ENCODE measurements around the gene WDR62.
"Not testable (repeated sequence)": the region's sequence is repeated elsewhere in the genome, so short reads cannot be mapped to it uniquely, and the experiment has no call there.

Gene WDR62

DNA sequence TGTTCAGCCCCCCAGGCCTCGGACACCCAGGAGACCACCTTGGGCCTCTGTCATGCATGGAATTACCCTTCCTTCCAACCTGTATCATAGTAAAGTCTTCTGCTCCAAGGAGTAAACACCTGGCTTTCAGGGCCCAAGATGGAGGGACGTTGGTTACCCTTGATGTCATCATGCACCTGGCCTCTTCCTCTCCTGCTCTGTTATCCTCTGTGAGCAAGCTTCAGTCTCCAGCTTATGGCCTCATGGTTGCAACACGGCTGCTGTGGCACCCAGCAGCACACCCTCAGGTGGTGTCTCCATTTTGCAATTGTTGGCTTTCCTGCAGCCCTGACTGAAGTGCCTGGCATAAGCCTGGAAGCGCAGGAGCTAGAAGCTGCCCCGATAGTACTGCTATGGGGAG is 52.3 kb downstream of the WDR62 start:
- no peak for DNase-seq (ENCODE audit: low read depth in 3 of 3, low spot score in 1 of 3)

DNA sequence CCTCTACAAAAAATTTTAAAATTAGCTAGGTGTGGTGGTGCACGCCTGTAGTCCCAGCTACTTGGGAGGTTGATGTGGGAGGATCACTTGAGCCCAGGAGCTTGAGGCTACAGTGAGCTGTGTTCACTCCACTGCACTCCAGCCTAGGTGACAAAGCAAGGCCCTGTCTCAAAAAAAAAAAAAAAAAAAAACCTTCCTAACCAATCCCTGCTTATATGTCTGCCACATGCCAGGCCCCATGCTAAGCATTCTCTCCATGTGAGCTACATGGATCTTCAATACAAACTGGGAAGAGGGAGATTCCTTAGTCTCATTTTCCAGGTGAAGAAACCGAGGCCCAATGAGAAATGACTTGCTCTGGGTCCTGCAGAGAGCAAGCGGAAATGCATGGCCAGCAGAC is 54.0 kb downstream of the WDR62 start:
- no peak for DNase-seq (ENCODE audit: low read depth in 3 of 3, low spot score in 1 of 3)

DNA sequence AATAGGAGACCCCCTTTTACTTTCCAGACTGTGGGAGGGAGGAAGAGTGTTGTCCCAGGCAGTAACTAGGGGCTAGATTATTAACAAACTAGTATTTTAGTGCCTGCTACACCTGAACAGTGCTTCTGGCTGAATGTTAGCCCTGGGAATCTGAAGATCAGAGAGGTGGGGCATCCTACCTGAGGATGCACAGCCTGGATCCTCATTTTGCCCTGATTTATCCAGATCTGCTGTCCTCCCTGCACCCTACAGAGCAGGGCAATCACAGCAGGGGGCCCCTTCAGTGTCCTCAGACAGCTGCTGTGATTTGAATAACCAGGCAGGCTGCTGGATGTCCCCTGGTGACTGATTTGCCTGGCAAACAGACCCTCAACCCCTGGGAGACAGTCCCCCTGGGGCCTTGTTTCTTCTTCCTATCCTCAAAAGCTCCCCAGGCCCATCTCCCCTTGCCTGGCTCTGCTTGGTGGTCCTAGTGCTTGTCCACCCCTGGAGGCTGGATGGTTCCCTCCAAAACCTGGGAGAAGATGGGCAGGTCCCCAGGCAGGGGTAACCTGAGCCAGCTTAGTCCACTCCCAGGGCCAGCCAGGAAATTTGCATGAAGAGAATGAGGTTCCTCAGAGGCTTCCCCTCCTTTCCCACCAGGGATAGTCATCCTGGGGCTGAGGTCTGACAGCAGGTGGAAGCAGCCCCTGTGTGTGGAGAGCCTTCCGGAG is 55.9 kb downstream of the WDR62 start, which contains the start of gene OVOL3:
Gene OVOL3, plus strand, starts transcription at position 657 of the 713 bp plus-strand sequence. CDS start 60 bp downstream, outside the sequence.
- DNase-seq (ENCODE audit: low read depth in 3 of 3, low spot score in 1 of 3), result no peak

DNA sequence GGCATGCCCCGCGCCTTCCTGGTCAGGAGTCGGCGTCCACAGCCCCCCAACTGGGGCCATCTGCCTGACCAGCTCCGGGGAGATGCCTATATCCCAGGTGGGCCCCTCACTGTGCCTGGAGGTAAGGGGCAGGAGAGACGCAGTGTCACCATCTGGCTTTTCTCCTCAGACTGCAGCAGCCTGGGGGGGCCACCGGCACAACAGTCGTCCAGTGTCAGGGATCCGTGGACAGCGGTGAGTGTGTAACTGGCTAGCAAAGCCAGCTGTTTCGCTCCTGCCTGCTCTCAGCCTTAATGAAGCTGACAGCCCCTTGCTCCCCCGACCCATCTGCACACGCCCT is 56.5 kb downstream of the WDR62 start:
- no peak for DNase-seq (ENCODE audit: low read depth in 3 of 3, low spot score in 1 of 3)

DNA sequence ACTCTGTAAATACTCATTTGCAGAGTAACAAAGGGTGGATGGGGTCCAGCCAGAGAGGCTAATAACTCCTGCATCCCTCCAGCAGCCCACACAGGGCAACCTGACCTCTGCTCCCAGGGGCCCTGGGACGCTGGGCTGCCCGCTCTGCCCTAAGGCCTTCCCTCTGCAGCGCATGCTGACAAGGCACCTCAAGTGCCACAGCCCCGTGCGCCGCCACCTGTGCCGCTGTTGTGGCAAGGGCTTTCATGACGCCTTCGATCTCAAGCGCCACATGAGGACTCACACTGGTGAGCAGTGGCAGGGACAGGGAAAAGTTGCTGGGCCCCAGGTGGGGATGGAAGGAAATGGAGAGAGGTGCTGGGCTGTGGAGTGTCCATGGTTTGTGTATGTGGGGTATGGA is 58.0 kb downstream of the WDR62 start:
- DNase-seq (ENCODE audit: low read depth in 3 of 3, low spot score in 1 of 3), result no peak

DNA sequence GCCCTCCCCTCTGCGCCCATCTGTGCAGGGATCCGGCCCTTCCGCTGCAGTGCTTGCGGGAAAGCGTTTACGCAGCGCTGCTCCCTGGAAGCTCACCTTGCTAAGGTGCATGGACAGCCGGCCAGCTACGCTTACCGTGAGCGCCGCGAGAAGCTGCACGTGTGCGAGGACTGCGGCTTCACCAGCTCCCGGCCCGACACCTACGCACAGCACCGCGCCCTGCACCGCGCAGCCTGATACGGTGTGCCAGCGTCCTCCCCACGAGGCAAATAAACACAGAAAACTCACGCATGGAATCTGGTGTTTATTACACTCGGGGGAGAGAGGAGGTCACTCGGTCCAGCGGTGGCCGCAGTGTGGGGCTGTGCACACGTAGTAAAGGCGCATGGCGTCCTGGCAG is 58.7 kb downstream of the WDR62 start:
- DNase-seq (ENCODE audit: low read depth in 3 of 3, low spot score in 1 of 3), result no peak

DNA sequence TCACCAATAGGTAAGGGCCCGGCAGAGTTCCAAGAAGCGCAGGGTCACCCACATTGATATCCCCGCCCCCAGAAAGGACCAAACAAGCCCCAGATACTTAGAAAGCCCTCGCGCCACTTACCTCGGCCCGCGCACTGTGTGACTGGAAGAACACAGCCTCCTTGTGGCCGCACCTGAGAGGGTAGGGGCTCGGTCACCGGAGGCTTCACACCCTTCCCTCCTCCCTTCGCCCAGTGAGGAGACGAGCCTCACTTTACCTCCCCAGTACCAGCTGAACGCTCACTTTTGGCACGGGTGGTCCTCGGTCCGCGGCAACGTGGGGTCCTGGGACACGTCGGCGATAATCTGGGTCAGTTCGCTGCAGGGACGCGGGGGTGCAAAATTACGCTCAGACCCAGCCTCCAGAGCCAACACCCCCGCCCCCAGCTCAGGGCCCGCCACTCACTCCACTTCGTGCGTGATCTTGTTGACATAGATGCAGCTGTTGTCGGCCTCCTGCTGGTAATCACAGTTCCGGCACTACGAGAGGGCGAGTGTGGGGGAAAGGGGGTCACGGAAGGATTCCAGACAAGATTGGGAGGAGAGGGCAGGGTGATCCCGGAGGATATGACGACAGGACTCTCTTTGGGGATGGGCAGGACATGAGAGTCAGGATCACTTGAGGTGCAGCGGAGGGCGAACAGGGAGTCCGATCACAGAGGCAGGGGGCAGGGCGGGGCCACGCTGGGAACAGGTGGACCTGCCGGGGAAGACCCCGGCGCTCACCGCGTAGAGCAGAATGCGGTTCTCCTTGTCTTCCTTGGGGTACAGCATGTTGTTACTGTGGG is 59.4 kb downstream of the WDR62 start:
- DNase-seq (ENCODE audit: low read depth in 3 of 3, low spot score in 1 of 3), result no peak

DNA sequence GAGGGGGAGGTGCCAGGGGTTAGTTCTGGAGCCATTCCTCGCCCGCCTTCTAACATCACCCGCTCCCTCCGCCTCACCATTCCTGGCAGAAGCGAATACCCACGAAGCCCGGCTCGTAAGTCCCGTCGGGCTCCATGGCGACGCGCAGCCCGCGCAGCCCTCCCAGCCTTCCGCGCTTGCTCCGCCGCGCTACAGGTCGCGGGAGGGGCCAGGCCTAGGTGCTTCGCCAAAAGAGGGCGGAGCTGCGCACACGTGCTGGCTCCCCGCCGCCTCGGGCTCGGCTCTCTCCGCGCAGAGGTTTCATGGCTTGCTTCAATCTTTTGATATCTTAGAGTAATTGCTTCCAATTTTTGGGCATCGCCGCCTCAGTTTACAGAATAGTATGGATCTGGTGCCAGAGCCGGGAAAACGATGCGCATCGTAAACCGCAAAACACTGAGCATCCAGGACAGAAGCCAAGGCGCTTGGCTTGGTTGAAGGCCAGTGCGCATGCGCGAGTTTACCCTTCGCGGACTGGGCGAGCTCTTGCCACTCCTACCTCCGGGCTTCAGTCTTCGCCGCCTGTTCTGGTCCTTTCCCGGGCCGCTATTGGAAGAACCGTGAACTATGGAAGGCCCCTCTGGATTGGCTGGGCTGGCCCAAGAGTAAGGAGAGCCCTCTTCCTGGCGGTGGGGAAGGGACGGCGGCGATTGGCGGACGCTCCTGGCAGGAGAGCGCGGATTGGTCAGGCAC is 60.2 kb downstream of the WDR62 start, which contains the start of gene POLR2I:
Gene POLR2I, minus strand, starts transcription at position 155 of the 732 bp plus-strand sequence. Its CDS starts 19 bp downstream, at position 136.
- peak; percentile 96 to 99 (median 98) for DNase-seq (ENCODE audit: low read depth in 3 of 3, low spot score in 1 of 3)

DNA sequence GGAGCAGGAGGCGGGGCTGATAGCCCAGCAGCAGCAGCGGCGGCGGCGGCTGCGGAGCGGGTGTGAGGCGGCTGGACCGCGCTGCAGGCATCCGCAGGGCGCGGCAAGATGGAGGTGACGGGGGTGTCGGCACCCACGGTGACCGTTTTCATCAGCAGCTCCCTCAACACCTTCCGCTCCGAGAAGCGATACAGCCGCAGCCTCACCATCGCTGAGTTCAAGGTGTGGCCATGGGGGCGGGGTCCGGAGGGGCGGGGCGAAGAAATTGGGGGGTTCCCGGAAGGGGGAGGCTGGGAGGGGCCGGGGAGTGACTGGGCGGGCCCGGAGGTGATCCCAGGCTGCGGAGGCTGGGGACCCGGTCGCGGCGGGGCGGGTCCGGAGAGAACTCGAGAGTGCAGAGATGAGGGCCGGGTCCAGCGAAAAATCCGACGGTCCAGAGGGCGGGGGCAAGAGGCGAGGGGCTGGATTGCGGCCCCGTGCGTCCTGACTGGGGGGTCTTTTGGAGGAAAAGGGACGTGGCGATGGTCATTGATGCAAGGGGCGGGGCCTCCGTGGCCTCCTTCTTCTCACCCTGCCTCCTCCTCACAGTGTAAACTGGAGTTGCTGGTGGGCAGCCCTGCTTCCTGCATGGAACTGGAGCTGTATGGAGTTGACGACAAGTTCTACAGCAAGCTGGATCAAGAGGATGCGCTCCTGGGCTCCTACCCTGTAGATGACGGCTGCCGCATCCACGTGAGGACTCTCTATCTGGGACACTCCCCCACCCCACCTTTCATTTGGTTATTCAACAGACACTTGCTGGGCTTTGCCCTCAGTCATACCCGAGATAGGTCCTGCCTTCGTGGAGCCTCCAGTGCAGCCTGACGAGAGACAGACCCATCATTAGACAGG is 61.0 kb downstream of the WDR62 start, which contains the start of gene TBCB:
Gene TBCB, plus strand, starts transcription at position 16 of the 891 bp plus-strand sequence. Its CDS starts 93 bp downstream, at position 109.
- DNase-seq (ENCODE audit: low read depth in 3 of 3, low spot score in 1 of 3), result peak; percentile 79 to 92 (median 81)

DNA sequence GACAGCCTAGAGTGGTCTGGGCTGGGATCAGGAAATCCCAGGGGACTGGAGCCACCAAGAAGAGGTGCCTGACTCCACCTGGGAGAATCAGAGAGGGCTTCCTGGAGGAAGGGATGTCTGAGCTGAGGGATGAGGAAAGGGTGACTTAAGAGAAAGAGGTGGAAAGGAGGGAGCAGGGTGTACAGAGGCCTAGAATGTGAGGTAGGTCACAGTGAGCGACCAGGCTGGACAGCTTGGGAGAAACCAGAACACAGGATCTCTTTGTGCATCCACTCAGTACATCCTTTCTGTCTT is 61.6 kb downstream of the WDR62 start:
- no peak for DNase-seq (ENCODE audit: low read depth in 3 of 3, low spot score in 1 of 3)

DNA sequence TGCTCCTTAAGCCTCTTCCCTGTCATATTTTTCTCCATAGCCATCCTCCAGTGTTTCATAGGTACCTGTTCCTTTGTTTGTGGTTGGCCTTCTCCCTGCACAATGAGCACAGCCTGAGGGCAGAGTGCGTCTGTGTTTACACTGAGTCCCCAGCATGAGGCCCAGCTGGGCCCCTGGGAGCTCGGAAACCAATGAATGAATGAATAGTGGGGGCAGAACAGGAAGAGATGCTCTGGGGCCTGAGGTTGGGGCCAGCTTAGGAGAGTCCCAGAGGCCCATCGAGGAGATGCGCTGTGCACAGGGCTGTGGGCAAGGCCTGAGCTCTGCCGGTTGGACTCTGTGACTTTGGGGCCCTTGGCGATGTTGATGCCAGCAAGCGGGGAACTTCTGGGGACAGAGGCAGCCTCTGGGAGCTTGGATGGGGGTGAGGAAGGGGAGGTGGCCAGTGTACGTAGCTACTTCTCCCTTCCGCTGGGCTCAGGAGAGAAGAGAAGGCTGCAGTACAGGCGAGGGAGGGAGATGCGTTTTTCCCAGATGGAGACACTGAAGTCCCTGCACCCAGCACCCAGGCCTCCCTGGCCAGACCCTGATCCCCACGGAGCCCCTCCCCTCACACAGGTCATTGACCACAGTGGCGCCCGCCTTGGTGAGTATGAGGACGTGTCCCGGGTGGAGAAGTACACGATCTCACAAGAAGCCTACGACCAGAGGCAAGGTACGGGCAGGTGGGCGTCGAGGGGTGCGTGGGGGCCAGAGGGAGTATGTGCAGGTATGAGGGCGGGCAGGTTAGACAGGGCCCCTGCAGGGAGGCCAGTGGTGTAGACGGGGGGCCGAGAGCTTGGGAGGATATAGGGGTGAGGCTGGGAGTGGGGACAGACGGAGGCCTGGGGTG is 65.6 kb downstream of the WDR62 start:
- DNase-seq (ENCODE audit: low read depth in 3 of 3, low spot score in 1 of 3), result no peak

DNA sequence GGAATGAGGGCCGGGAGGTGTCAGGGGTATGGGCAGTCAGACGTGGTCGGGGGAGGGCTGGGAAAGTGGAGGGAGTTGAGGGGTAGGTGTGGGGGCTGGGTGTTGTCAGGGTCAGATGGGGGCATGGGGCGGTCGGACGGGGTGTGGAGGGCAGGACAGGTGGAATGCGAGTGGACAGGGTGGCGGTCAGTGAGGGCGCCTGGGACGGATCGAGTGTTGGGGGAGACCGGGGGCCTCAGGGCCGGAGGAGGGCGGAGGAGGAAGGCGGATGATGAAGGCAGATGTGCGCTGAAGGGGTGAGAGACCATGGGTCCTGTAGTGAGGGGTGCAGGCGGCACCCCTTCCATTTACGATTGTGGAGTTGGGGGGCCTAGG is 66.3 kb downstream of the WDR62 start:
- no peak for DNase-seq (ENCODE audit: low read depth in 3 of 3, low spot score in 1 of 3)

DNA sequence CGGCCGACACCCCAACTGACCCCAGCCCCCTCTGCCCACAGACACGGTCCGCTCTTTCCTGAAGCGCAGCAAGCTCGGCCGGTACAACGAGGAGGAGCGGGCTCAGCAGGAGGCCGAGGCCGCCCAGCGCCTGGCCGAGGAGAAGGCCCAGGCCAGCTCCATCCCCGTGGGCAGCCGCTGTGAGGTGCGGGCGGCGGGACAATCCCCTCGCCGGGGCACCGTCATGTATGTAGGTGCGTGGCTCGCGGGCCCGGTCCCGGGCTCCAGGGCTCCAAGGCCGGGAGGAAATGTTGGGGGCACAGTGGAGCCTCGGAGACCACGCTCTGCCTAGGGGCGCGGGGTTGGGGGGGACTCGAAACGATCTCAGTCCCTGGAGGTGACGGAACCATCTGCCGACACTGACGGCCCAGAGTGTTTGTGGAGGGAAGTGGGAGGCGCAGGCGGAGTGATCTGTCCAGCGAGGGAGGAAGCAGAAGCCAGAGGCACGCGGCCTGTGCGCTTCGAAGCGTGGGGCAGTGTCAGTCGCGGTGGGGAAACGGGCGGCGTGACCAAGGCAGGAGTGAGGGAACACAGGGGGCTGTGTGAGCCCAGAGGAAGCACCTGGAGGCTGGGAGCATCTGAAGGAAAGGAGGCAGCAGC is 66.9 kb downstream of the WDR62 start:
- DNase-seq (ENCODE audit: low read depth in 3 of 3, low spot score in 1 of 3), result no peak

DNA sequence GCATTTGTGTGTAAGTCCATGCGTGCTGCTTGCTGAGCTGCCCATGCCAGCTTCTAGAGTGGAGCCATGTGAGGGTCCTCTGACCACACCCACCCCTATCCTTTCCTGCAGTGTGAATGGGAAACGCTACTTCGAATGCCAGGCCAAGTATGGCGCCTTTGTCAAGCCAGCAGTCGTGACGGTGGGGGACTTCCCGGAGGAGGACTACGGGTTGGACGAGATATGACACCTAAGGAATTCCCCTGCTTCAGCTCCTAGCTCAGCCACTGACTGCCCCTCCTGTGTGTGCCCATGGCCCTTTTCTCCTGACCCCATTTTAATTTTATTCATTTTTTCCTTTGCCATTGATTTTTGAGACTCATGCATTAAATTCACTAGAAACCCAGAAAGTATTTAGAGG is 70.9 kb downstream of the WDR62 start:
- no peak for DNase-seq (ENCODE audit: low read depth in 3 of 3, low spot score in 1 of 3)

DNA sequence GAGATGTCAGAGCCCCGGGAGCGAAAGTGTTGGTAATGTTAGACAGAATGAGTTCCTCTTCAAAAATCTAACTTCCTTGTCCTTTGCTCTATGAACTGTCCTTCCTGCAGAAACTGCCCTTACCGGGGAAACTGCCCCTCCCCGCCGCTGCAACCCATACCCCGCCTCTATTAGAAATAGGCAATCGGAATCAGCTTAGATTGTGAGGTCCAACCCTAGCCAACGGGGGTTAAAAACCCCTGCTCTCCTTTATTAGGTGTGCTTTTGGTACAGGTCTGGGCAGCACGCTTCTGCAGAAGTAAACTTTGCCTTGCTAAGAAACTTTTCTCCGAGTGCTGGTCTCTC is 73.7 kb downstream of the WDR62 start:
- no peak for DNase-seq (ENCODE audit: low read depth in 3 of 3, low spot score in 1 of 3)

DNA sequence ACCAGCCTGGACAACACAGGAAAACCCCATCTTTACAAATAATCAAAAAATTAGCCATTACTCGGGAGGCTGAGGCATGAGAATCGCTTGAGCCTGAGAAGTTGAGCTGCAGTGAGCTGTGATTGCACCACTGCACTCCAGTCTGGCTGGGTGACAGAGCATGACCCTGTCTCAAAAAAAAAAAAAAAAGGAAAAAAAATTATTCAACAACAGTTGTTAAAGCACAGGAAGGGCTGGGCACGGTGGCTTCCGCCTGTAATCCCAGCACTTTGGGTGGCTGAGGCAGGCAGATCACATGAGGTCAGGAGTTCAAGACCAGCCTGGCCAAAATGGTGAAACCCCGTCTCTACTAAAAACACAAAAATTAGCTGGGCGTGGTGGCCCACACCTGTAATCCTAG is 76.5 kb downstream of the WDR62 start:
- DNase-seq (ENCODE audit: low read depth in 3 of 3, low spot score in 1 of 3), result not testable (repeated sequence)

DNA sequence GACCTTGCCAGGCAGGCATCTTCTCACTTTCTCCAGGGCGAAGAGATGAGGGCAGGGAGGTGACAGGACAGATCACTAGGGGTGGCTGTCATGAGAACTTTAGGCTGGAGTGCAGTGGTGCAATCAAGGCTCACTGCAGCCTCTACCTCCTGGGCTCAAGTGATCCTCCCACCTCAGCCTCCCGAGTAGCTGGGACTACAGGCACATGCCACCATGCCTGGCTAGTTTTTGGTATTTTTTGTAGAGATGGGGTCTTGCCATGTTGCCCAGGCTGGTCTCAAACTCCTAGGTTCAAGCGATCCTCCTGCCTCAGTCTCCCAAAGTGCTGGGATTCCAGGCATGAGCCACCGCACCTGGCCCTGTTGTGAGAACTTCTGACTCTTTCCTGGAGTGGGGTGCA is 80.2 kb downstream of the WDR62 start:
- not testable (repeated sequence) for DNase-seq (ENCODE audit: low read depth in 3 of 3, low spot score in 1 of 3)

DNA sequence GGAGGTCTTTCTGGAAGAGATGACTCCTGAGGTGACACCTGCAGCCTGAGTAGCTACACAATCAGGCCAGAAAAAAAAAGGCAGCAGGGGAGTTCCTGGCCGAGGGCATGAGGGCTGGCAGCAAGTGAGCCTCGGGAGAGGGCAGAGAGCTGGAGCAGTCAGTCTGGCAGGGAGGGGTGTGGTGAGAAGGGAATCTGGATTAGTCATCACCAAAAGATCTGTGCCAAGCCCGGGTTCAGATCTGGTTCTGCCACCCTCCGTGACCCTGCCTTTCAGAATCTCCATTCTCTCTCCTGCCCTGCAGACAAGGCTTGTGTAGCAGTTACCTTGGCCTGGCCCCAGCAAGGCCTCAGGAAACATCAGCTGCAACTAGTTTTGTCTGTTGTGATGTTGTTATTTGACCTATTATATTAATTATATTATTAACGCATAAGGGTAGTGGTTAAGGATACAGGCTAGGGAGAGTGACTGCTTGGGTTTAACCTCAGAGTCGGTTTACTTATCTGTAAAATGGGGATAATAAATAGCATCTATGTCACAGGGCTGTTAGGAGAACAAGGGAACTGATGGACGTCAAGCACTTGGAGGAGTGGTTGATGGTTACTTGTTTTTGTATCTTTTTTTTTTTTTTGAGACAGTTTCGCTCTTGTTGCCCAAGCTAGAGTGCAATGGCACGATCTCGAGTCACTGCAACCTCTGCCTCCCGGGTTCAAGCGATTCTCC is 82.4 kb downstream of the WDR62 start:
- no peak for DNase-seq (ENCODE audit: low read depth in 3 of 3, low spot score in 1 of 3)

DNA sequence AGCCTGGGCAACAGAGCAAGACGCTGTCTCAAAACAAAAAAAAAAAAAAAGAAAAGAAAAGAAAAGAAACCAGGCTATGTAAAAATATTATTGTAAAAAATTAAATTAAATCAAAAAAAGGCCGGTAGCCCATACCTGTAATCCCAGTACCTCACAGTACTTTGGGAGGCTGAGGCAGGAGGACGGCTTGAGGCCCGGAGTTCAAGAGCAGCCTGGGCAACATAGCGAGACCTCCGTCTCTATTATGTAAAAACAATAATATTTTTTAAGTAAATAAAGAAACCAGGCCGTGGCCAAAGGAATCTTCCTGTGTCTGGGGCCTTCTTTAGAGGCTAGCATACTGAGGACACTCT is 84.4 kb downstream of the WDR62 start:
- no peak for DNase-seq (ENCODE audit: low read depth in 3 of 3, low spot score in 1 of 3)
